Upper lobe of right lung (tissue), 1 donor: ENCODE results near the gene ELAC2. TPM values are rescaled to one million over a fixed set of nuclear protein-coding genes. Genes with fewer than 3 reads are reported as not detected.

Experiments
- ATAC-seq: fragments of 200-7000 bp; cut with Tn5 transposase; one replicate; pipeline ENCODE4 v1.9.1; 2020; ENCODE audit warnings: mild to moderate bottlenecking, moderate library complexity
- DNase-seq: peaks from one replicate; pipeline ENCODE4 v3.0.0-alpha.2; 2020
- H3K27ac ChIP-seq: fragments of 200-600 bp; one replicate; pipeline ENCODE4 v1.8.0; 2022
- H3K27me3 ChIP-seq: fragments of 200-600 bp; one replicate; pipeline ENCODE4 v1.8.0; 2022; ENCODE audit warnings: mild to moderate bottlenecking
- H3K36me3 ChIP-seq: fragments of 200-600 bp; one replicate; pipeline ENCODE4 v1.8.0; 2022
- H3K4me1 ChIP-seq: fragments of 200-600 bp; one replicate; pipeline ENCODE4 v1.8.0; 2022
- H3K4me3 ChIP-seq: fragments of 200-600 bp; one replicate; pipeline ENCODE4 v1.8.0; 2022; ENCODE audit warnings: mild to moderate bottlenecking
- H3K9me3 ChIP-seq: fragments of 200-600 bp; one replicate; pipeline ENCODE4 v1.8.0; 2022
- CTCF ChIP-seq: fragments of 200-600 bp; IDR thresholded peaks from one replicate; pipeline ENCODE4 v1.8.0; 2022; ENCODE audit warnings: antibody characterized with exemption
- intact Hi-C: fragments of 100-400 bp; cut with DNase I; formaldehyde crosslinking; loops from one replicate; pipeline ENCODE4 v1.11.0; 2022
- long read RNA-seq: library from polyadenylated mRNA; unstranded; transcript quantifications from one replicate; pipeline ENCODE4 v2.0.0, GENCODE V29; 2021
- total RNA-seq: library from RNA; stranded (reverse); fragmentation: NEBNext Ultra II Directional; extraction: Animal tissue kit (Norgen Biotek cat#: 25700); gene quantifications from one replicate; pipeline ENCODE4 v1.2.1, GENCODE V29; 2021
- donor health status: DM: no; HTN: yes; CAD: no; lungs with severe emphysema.

Gene ELAC2
- 35.3 TPM for total RNA-seq
- long read RNA-seq, transcript ELAC2-201 (24 exons, 3,148 nt), result major isoform, 84 of 131 reads
- long read RNA-seq, partial matches to known transcripts, result 18 of 131 reads
- long read RNA-seq, other reads (novel, unspliced or antisense), result 28 of 131 reads

GRCh38 chr17:13017655-13018459, at the start of gene ELAC2:
Gene ELAC2, minus strand, starts transcription at chr17:13018027. Its CDS starts 80 bp downstream, at chr17:13017947.
- ATAC-seq, result peak; percentile 99
- peak within 1 kb of the TSS; percentile 91 for H3K4me3 ChIP-seq
- TF ChIP-seq CTCF, result peak; percentile 15
- no peaks in the 10 kb centered on the region for H3K9me3 ChIP-seq
- peak; percentile 98 for DNase-seq
- peak within 1 kb of the TSS; percentile 86 for H3K27ac ChIP-seq
- H3K36me3 ChIP-seq, result peaks cover 35% of the 10 kb centered on the region
- H3K27me3 ChIP-seq, result no peaks in the 10 kb centered on the region
- intact Hi-C loops, result no loop called here
- peaks cover 12% of the 10 kb centered on the region for H3K4me1 ChIP-seq

GRCh38 chr17:13065032-13065431, 47.2 kb upstream of the ELAC2 start:
- Histone ChIP-seq H3K27ac (no peak overlapping the region), H3K4me1 (no peaks in the 10 kb centered on the region), H3K27me3 (no peaks in the 10 kb centered on the region), H3K4me3 (no peak overlapping the region), H3K9me3 (no peaks in the 10 kb centered on the region), H3K36me3 (no peaks in the 10 kb centered on the region)
- DNase-seq, result no peak
- intact Hi-C loops, result no loop called here
- no peak for ATAC-seq
- no peak for TF ChIP-seq CTCF

GRCh38 chr17:13055131-13055530, 37.3 kb upstream of the ELAC2 start:
- no peaks in the 10 kb centered on the region for H3K36me3 ChIP-seq
- H3K27me3 ChIP-seq, result peaks cover 4% of the 10 kb centered on the region
- H3K9me3 ChIP-seq, result no peaks in the 10 kb centered on the region
- intact Hi-C loops, result no loop called here
- TF ChIP-seq CTCF, result no peak
- no peak overlapping the region for H3K27ac ChIP-seq
- ATAC-seq (no peak), DNase-seq (no peak)
- H3K4me3 ChIP-seq, result no peak overlapping the region
- no peaks in the 10 kb centered on the region for H3K4me1 ChIP-seq

- Histone ChIP-seq H3K4me3 (no peak overlapping the region), H3K27me3 (peaks cover 4% of the 10 kb centered on the region), H3K36me3 (no peaks in the 10 kb centered on the region), H3K4me1 (no peaks in the 10 kb centered on the region), H3K9me3 (no peaks in the 10 kb centered on the region), H3K27ac (no peak overlapping the region)
- no peak for TF ChIP-seq CTCF
- ATAC-seq (no peak), DNase-seq (no peak)
- intact Hi-C loops, result no loop called here
These were observed 36.8 kb upstream of the ELAC2 start for GRCh38 chr17:13054666-13055065.

- H3K4me1 ChIP-seq, result no peaks in the 10 kb centered on the region
- peaks cover 4% of the 10 kb centered on the region for H3K27me3 ChIP-seq
- H3K36me3 ChIP-seq, result no peaks in the 10 kb centered on the region
- intact Hi-C loops, result no loop called here
- no peak overlapping the region for H3K4me3 ChIP-seq
- no peak overlapping the region for H3K27ac ChIP-seq
- TF ChIP-seq CTCF, result no peak
- no peaks in the 10 kb centered on the region for H3K9me3 ChIP-seq
- DNase-seq, result no peak
- ATAC-seq, result no peak
These were observed 34.1 kb upstream of the ELAC2 start for GRCh38 chr17:13051915-13052314.
